Glutamatergic neuron (in vitro differentiated cells): Measurements from ENCODE around the gene GOLGA7B. TPM values are rescaled to one million over a fixed set of nuclear protein-coding genes. Genes with fewer than 3 reads are reported as not detected.

Experiments used
- DNase-seq: peaks from one replicate; pipeline ENCODE4 v3.0.0; 2022
- H3K27ac Mint-ChIP-seq: one replicate; pipeline ENCODE4 v1.8.0; 2020; ENCODE audit warnings: mild to moderate bottlenecking, mixed read lengths, inconsistent platforms; ENCODE audit not compliant: unreplicated experiment
- H3K27me3 Mint-ChIP-seq: one replicate; pipeline ENCODE4 v1.8.0; 2020; ENCODE audit warnings: mild to moderate bottlenecking, moderate library complexity, mixed read lengths, inconsistent platforms; ENCODE audit not compliant: unreplicated experiment
- H3K36me3 Mint-ChIP-seq: one replicate; pipeline ENCODE4 v1.8.0; 2020; ENCODE audit warnings: mild to moderate bottlenecking, mixed read lengths, inconsistent platforms; ENCODE audit not compliant: unreplicated experiment
- H3K4me1 Mint-ChIP-seq: one replicate; pipeline ENCODE4 v1.8.0; 2020; ENCODE audit warnings: mild to moderate bottlenecking, low read depth, mixed read lengths, inconsistent platforms; ENCODE audit not compliant: unreplicated experiment
- H3K4me3 Mint-ChIP-seq: one replicate; pipeline ENCODE4 v1.8.0; 2020; ENCODE audit warnings: mild to moderate bottlenecking, mixed read lengths, inconsistent platforms; ENCODE audit not compliant: unreplicated experiment
- H3K9me3 Mint-ChIP-seq: one replicate; pipeline ENCODE4 v1.8.0; 2020; ENCODE audit warnings: mild to moderate bottlenecking, moderate library complexity, mixed read lengths, inconsistent platforms; ENCODE audit not compliant: unreplicated experiment
- CTCF ChIP-seq: fragments of 200-600 bp; sonication (generic); IDR thresholded peaks from one replicate; pipeline ENCODE4 v1.5.0; 2021; ENCODE audit not compliant: partially characterized antibody, unreplicated experiment
- total RNA-seq: library from RNA; stranded (reverse); fragmentation: NEBNext Ultra II Directional; extraction: Animal tissue kit (Norgen Biotek cat#: 25700); gene quantifications from one replicate; pipeline ENCODE4 v1.2.1, GENCODE V29; 2021; ENCODE audit not compliant: unreplicated experiment

The GOLGA7B gene
- total RNA-seq, 1 donor from 2014 or later: 21.5 TPM

- Mint-ChIP-seq H3K4me1 (peaks cover 2% of the 10 kb centered on the region), H3K27me3 (peaks cover 3% of the 10 kb centered on the region), H3K4me3 (no peak overlapping the region), H3K27ac (no peak overlapping the region), H3K9me3 (peaks cover 1% of the 10 kb centered on the region), H3K36me3 (no peaks in the 10 kb centered on the region)
- TF ChIP-seq CTCF: no peak
- DNase-seq: no peak
These were observed 47.2 kb downstream of the GOLGA7B start for GRCh38 chr10:97896756-97897358.

GRCh38 chr10:97898429-97898828 lies 48.8 kb downstream of the GOLGA7B start:
- no peak overlapping the region for H3K4me3 Mint-ChIP-seq
- H3K4me1 Mint-ChIP-seq: peaks cover 5% of the 10 kb centered on the region
- no peak for DNase-seq
- no peak overlapping the region for H3K27ac Mint-ChIP-seq
- peaks cover 1% of the 10 kb centered on the region for H3K9me3 Mint-ChIP-seq
- no peaks in the 10 kb centered on the region for H3K36me3 Mint-ChIP-seq
- H3K27me3 Mint-ChIP-seq: peaks cover 5% of the 10 kb centered on the region
- TF ChIP-seq CTCF: no peak

- H3K4me1 Mint-ChIP-seq: peaks cover 4% of the 10 kb centered on the region
These were observed 51.7 kb downstream of the GOLGA7B start for GRCh38 chr10:97901381-97901780.

GRCh38 chr10:97903128-97904017 lies 53.7 kb downstream of the GOLGA7B start:
- H3K27ac Mint-ChIP-seq: no peak overlapping the region
- no peak overlapping the region for H3K4me3 Mint-ChIP-seq
- H3K36me3 Mint-ChIP-seq: no peaks in the 10 kb centered on the region
- peaks cover 3% of the 10 kb centered on the region for H3K4me1 Mint-ChIP-seq
- no peak for DNase-seq
- no peaks in the 10 kb centered on the region for H3K9me3 Mint-ChIP-seq
- peaks cover 9% of the 10 kb centered on the region for H3K27me3 Mint-ChIP-seq
- no peak for TF ChIP-seq CTCF

More at GRCh38 chr10:97901381-97901780, 51.7 kb downstream of the GOLGA7B start:
- DNase-seq: no peak
- Mint-ChIP-seq H3K9me3 (no peaks in the 10 kb centered on the region), H3K27ac (no peak overlapping the region), H3K27me3 (peaks cover 2% of the 10 kb centered on the region), H3K36me3 (no peaks in the 10 kb centered on the region), H3K4me3 (no peak overlapping the region)
- TF ChIP-seq CTCF: no peak

GRCh38 chr10:97904018-97904381 lies 54.4 kb downstream of the GOLGA7B start:
- peaks cover 9% of the 10 kb centered on the region for H3K27me3 Mint-ChIP-seq
- no peak for DNase-seq
- H3K36me3 Mint-ChIP-seq: no peaks in the 10 kb centered on the region
- no peak for TF ChIP-seq CTCF
- no peak overlapping the region for H3K4me3 Mint-ChIP-seq
- H3K9me3 Mint-ChIP-seq: no peaks in the 10 kb centered on the region
- peaks cover 3% of the 10 kb centered on the region for H3K4me1 Mint-ChIP-seq
- no peak overlapping the region for H3K27ac Mint-ChIP-seq
